ENCODE measurements around the gene TUT4. TPM values are rescaled to one million over a fixed set of nuclear protein-coding genes. Genes with fewer than 3 reads are reported as not detected.

Gene TUT4
- total RNA-seq, 2 experiments from 2014 or later: 70.8 to 72.4 TPM

DNA sequence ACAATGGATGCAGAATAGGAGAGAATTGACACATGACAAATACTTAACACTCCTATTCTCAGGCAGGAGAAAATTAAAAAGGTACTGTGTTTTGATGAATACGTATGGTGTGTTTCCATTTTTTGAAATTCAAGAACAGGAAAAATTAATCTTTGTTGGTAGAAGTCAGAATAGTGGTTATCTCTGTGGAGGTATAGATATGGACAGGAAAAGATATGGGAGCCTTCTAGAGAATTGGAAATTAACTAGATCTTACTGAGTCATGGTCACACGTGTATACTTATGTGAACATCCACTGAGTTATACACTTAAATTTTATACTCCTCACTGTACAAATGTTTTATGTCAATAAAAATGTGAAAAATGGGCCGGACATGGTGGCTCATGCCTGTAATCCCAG lies 9.9 kb upstream of the TUT4 start:
- Histone ChIP-seq H4K20me1 (ENCODE audit: insufficient read depth, low read length) (no peaks in the 10 kb centered on the region), H3K9me3 (ENCODE audit: low read length) (no peaks in the 10 kb centered on the region), H3K36me3 (ENCODE audit: insufficient read depth, low read length) (no peaks in the 10 kb centered on the region), H2AFZ (ENCODE audit: low read length) (no peak overlapping the region), H3K9me2 (ENCODE audit: insufficient read depth, low read length) (no peaks in the 10 kb centered on the region), H3K4me1 (ENCODE audit: insufficient read depth, low read length, poor library complexity, severe bottlenecking) (no peaks in the 10 kb centered on the region), H3K4me3 (ENCODE audit: low read depth, low read length, poor library complexity, severe bottlenecking) (no peak overlapping the region), H3K4me2 (ENCODE audit: low read length) (no peak overlapping the region), H3K27ac (ENCODE audit: low read depth, low read length, poor library complexity, severe bottlenecking) (no peak overlapping the region), H3K79me2 (ENCODE audit: insufficient read depth, low read depth, low read length) (no peaks in the 10 kb centered on the region)
- intact Hi-C loops (cut with micrococcal nuclease; ENCODE audit: unreplicated experiment): no loop called here
- ChIA-PET CTCF (ENCODE audit: unreplicated experiment) (no interaction called here), POLR2A (no interaction called here)
- DNase-seq (ENCODE audit: low spot score): no peak
- no TSS peak for BruUV-seq (replicated peaks)
- no peak for TF ChIP-seq EZH2phosphoT487 (IDR thresholded peaks at IDR 0.05; ENCODE audit: borderline replicate concordance, low read depth, low read length)
- TF ChIP-seq, protein P1, sequence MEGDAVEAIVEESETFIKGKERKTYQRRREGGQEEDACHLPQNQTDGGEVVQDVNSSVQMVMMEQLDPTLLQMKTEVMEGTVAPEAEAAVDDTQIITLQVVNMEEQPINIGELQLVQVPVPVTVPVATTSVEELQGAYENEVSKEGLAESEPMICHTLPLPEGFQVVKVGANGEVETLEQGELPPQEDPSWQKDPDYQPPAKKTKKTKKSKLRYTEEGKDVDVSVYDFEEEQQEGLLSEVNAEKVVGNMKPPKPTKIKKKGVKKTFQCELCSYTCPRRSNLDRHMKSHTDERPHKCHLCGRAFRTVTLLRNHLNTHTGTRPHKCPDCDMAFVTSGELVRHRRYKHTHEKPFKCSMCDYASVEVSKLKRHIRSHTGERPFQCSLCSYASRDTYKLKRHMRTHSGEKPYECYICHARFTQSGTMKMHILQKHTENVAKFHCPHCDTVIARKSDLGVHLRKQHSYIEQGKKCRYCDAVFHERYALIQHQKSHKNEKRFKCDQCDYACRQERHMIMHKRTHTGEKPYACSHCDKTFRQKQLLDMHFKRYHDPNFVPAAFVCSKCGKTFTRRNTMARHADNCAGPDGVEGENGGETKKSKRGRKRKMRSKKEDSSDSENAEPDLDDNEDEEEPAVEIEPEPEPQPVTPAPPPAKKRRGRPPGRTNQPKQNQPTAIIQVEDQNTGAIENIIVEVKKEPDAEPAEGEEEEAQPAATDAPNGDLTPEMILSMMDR (conservative IDR thresholded peaks at IDR 0.05; ENCODE audit: low read length): no peak

DNA sequence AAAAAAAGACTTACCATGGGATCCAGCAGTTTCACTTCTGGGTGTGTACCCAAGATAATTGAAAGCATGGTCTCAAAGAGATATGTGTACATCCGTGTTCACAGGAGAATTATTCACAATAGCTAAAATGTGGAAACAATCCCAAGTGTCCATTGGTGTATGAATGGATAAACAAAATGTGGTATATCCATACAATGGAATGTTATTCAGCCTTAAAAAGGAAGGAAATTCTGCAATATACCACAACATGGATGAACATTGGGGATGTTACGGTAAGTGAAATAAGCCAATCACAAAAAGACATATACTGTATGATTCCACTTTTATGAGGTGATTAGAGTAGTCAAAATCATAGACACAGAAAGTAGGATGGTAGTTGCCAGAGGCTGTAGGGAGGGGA lies 7.0 kb upstream of the TUT4 start:
- DNase-seq (ENCODE audit: low spot score): no peak
- H4K20me1 ChIP-seq (ENCODE audit: insufficient read depth, low read length): no peaks in the 10 kb centered on the region
- H2AFZ ChIP-seq (ENCODE audit: low read length): no peak overlapping the region
- TF ChIP-seq EZH2phosphoT487 (IDR thresholded peaks at IDR 0.05; ENCODE audit: borderline replicate concordance, low read depth, low read length): no peak
- TF ChIP-seq, protein P1 (conservative IDR thresholded peaks at IDR 0.05; ENCODE audit: low read length): no peak
- ChIA-PET CTCF (ENCODE audit: unreplicated experiment) (no interaction called here), POLR2A (interaction anchor here (1.0 kb wide), 1 partner anchor 43 kb away, joined by 4 read pairs; no protein-coding TSS in a partner anchor)
- H3K4me2 ChIP-seq (ENCODE audit: low read length): no peak overlapping the region
- H3K36me3 ChIP-seq (ENCODE audit: insufficient read depth, low read length): no peaks in the 10 kb centered on the region
- no peak overlapping the region for H3K27ac ChIP-seq (ENCODE audit: low read depth, low read length, poor library complexity, severe bottlenecking)
- peaks cover 2% of the 10 kb centered on the region for H3K4me1 ChIP-seq (ENCODE audit: insufficient read depth, low read length, poor library complexity, severe bottlenecking)
- intact Hi-C loops (cut with micrococcal nuclease; ENCODE audit: unreplicated experiment): no loop called here
- no TSS peak for BruUV-seq (replicated peaks)
- no peaks in the 10 kb centered on the region for H3K79me2 ChIP-seq (ENCODE audit: insufficient read depth, low read depth, low read length)
- no peak overlapping the region for H3K4me3 ChIP-seq (ENCODE audit: low read depth, low read length, poor library complexity, severe bottlenecking)
- no peaks in the 10 kb centered on the region for H3K9me2 ChIP-seq (ENCODE audit: insufficient read depth, low read length)
- no peaks in the 10 kb centered on the region for H3K9me3 ChIP-seq (ENCODE audit: low read length)

DNA sequence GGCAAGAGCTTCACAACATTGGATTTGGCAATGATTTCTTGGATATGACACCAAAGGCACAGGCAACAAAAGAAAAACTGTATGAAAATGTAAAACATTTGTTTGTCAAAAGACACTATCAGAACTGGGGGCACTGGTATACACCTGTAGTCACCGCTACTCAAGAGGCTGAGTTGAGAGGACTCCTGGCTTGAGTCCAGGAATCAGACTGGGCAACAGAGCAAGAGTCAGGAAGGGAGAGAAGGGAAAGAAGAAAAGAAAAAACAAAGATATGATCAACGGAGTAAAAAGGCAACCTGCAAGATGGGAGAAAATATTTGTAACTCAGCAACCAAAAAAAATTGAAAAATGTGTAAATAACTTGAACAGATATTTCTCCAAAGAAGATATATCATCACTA lies 6.0 kb upstream of the TUT4 start:
- intact Hi-C loops (cut with micrococcal nuclease; ENCODE audit: unreplicated experiment): no loop called here
- Histone ChIP-seq H4K20me1 (ENCODE audit: insufficient read depth, low read length) (no peaks in the 10 kb centered on the region), H3K9me2 (ENCODE audit: insufficient read depth, low read length) (no peaks in the 10 kb centered on the region), H3K4me3 (ENCODE audit: low read depth, low read length, poor library complexity, severe bottlenecking) (no peak overlapping the region), H3K9me3 (ENCODE audit: low read length) (no peaks in the 10 kb centered on the region), H3K36me3 (ENCODE audit: insufficient read depth, low read length) (no peaks in the 10 kb centered on the region), H3K4me1 (ENCODE audit: insufficient read depth, low read length, poor library complexity, severe bottlenecking) (peaks cover 11% of the 10 kb centered on the region), H3K79me2 (ENCODE audit: insufficient read depth, low read depth, low read length) (no peaks in the 10 kb centered on the region), H3K27ac (ENCODE audit: low read depth, low read length, poor library complexity, severe bottlenecking) (no peak overlapping the region), H3K4me2 (ENCODE audit: low read length) (no peak overlapping the region), H2AFZ (ENCODE audit: low read length) (no peak overlapping the region)
- TF ChIP-seq, protein P1 (conservative IDR thresholded peaks at IDR 0.05; ENCODE audit: low read length): no peak
- POLR2A ChIA-PET: interaction anchor here (1.0 kb wide), 1 partner anchor 44 kb away, joined by 4 read pairs; no protein-coding TSS in a partner anchor
- no peak for DNase-seq (ENCODE audit: low spot score)
- BruUV-seq (replicated peaks): no TSS peak
- CTCF ChIA-PET (ENCODE audit: unreplicated experiment): no interaction called here
